Natural killer cell (primary cell): Measurements from ENCODE around the gene DLG1. TPM values are rescaled to one million over a fixed set of nuclear protein-coding genes. Genes with fewer than 3 reads are reported as not detected.

Experiments
- ATAC-seq, 3 donors: fragments of 150-1000 bp in 2 of 3; fragments of 200-7000 bp in 1 of 3; cut with Tn5 transposase; 1 replicate in 1 of 3; 2 replicates in 2 of 3; pipeline ENCODE4 v1.10.0; 2021; ENCODE audit warnings: mild to moderate bottlenecking in 2 of 3, moderate library complexity in 2 of 3
- DNase-seq, 2 donors: peaks; one replicate each; pipeline versions ENCODE4 v3.0.0 to v3.0.0-alpha.2; 2013 to 2021; ENCODE audit warnings: mixed read lengths in 1 of 2
- H3K27ac ChIP-seq: one replicate; pipeline ENCODE4 v1.5.1; 2013; ENCODE audit warnings: mild to moderate bottlenecking, low read length
- H3K27me3 ChIP-seq: one replicate; pipeline ENCODE4 v1.6.1; 2013; ENCODE audit warnings: low read length; ENCODE audit not compliant: control insufficient read depth, insufficient read depth
- H3K36me3 ChIP-seq: one replicate; pipeline ENCODE4 v1.6.1; 2013; ENCODE audit warnings: low read length; ENCODE audit not compliant: control insufficient read depth, insufficient read depth
- H3K4me1 ChIP-seq: one replicate; pipeline ENCODE4 v1.6.1; 2013; ENCODE audit warnings: low read length; ENCODE audit not compliant: control insufficient read depth, insufficient read depth
- H3K4me3 ChIP-seq: one replicate; pipeline ENCODE4 v1.5.1; 2013; ENCODE audit warnings: low read length
- H3K9me3 ChIP-seq: one replicate; pipeline ENCODE4 v1.6.1; 2013; ENCODE audit warnings: low read length; ENCODE audit not compliant: control insufficient read depth, insufficient read depth
- H3K27ac Mint-ChIP-seq, 2 donors: one replicate each; pipeline ENCODE4 v1.8.0; 2022; ENCODE audit warnings: mild to moderate bottlenecking in 2 of 2, mixed read lengths in 2 of 2, moderate library complexity in 1 of 2
- H3K27me3 Mint-ChIP-seq, 2 donors: one replicate each; pipeline ENCODE4 v1.8.0; 2022; ENCODE audit warnings: low read depth in 2 of 2, mixed read lengths in 2 of 2
- H3K36me3 Mint-ChIP-seq: one replicate; pipeline ENCODE4 v1.8.0; 2022; ENCODE audit warnings: mixed read lengths
- H3K4me1 Mint-ChIP-seq, 2 donors: one replicate each; pipeline ENCODE4 v1.8.0; 2022; ENCODE audit warnings: mixed read lengths in 2 of 2
- H3K4me3 Mint-ChIP-seq: one replicate; pipeline ENCODE4 v1.8.0; 2022; ENCODE audit warnings: mild to moderate bottlenecking, moderate library complexity, mixed read lengths
- H3K9me3 Mint-ChIP-seq, 2 donors: one replicate each; pipeline ENCODE4 v1.8.0; 2022; ENCODE audit warnings: mixed read lengths in 2 of 2
- CTCF ChIP-seq: fragments of 200-600 bp; IDR thresholded peaks from one replicate; pipeline ENCODE4 v1.8.0; 2022; ENCODE audit warnings: antibody characterized with exemption
- WGBS: methylation state at CpG from one replicate; pipeline ENCODE4 v1.1.7; 2013; ENCODE audit warnings: missing lambda C conversion rate; ENCODE audit not compliant: insufficient coverage; 5-methylcytosine and 5-hydroxymethylcytosine counted together
- intact Hi-C: fragments of 100-400 bp; cut with micrococcal nuclease; formaldehyde crosslinking; loops from one replicate; pipeline ENCODE4 v1.14.2; 2022
- total RNA-seq, 4 donors: library from RNA; stranded (reverse); fragments of 120-200 nt in 1 of 4; gene quantifications; one replicate each; pipeline versions ENCODE4 v1.2.3 to v1.2.4, GENCODE V29; 2013 to 2022

DLG1 gene
- total RNA-seq, 3 donors from 2014 or later (not counting 1 experiment from before 2014, with no cell fraction given) = 82.0 to 91.8 (median 89.0) TPM

GRCh38 chr3:197292648-197293047 lies 5.8 kb downstream of the DLG1 start:
- no peaks in the 10 kb centered on the region for H3K9me3 Mint-ChIP-seq
- no peak overlapping the region for H3K27ac ChIP-seq
- intact Hi-C loops = no loop called here
- H3K27me3 ChIP-seq = no peaks in the 10 kb centered on the region
- H3K36me3 Mint-ChIP-seq = no peaks in the 10 kb centered on the region
- peaks cover 6% of the 10 kb centered on the region for H3K4me1 ChIP-seq
- TF ChIP-seq CTCF = no peak
- H3K4me1 Mint-ChIP-seq = peaks cover 40 to 41% of the 10 kb centered on the region in 2 donors
- H3K4me3 ChIP-seq = no peak overlapping the region
- H3K27me3 Mint-ChIP-seq = no peaks in the 10 kb centered on the region
- WGBS = 100% methylated on average over 1 of the region's 1 CpG
- no peaks in the 10 kb centered on the region for H3K9me3 ChIP-seq
- H3K4me3 Mint-ChIP-seq = no peak overlapping the region
- ATAC-seq (no peak), DNase-seq (no peak)
- peaks cover 21% of the 10 kb centered on the region for H3K36me3 ChIP-seq
- H3K27ac Mint-ChIP-seq = peak overlapping the region; percentile 39 to 47

- H3K27ac ChIP-seq = no peak overlapping the region
- intact Hi-C loops = no loop called here
- Mint-ChIP-seq H3K9me3 (no peaks in the 10 kb centered on the region), H3K4me3 (peak overlapping the region; percentile 7), H3K27ac (peak overlapping the region; percentile 39 to 47), H3K27me3 (no peaks in the 10 kb centered on the region), H3K36me3 (no peaks in the 10 kb centered on the region), H3K4me1 (peaks cover 36 to 38% of the 10 kb centered on the region in 2 donors)
- peaks cover 21% of the 10 kb centered on the region for H3K36me3 ChIP-seq
- ATAC-seq (peak; percentile 34 to 72 (median 67)), DNase-seq (no peak)
- WGBS = 82% methylated on average over 7 of the region's 8 CpGs
- no peaks in the 10 kb centered on the region for H3K9me3 ChIP-seq
- no peaks in the 10 kb centered on the region for H3K27me3 ChIP-seq
- H3K4me1 ChIP-seq = peaks cover 3% of the 10 kb centered on the region
- no peak for TF ChIP-seq CTCF
- H3K4me3 ChIP-seq = no peak overlapping the region
Observed at GRCh38 chr3:197292083-197292646, 6.2 kb downstream of the DLG1 start.

- peaks cover 7% of the 10 kb centered on the region for H3K36me3 Mint-ChIP-seq
Observed at GRCh38 chr3:197289726-197290125, 8.7 kb downstream of the DLG1 start.

More at GRCh38 chr3:197289726-197290125, 8.7 kb downstream of the DLG1 start:
- intact Hi-C loops = no loop called here
- H3K9me3 ChIP-seq = no peaks in the 10 kb centered on the region
- no peak overlapping the region for H3K27ac ChIP-seq
- H3K36me3 ChIP-seq = peaks cover 16% of the 10 kb centered on the region
- no peaks in the 10 kb centered on the region for H3K9me3 Mint-ChIP-seq
- TF ChIP-seq CTCF = no peak
- DNase-seq (no peak), ATAC-seq (no peak)
- peaks cover 34 to 45% of the 10 kb centered on the region in 2 donors for H3K4me1 Mint-ChIP-seq
- no peaks in the 10 kb centered on the region for H3K27me3 Mint-ChIP-seq
- H3K27ac Mint-ChIP-seq = no peak overlapping the region
- H3K27me3 ChIP-seq = no peaks in the 10 kb centered on the region
- no peak overlapping the region for H3K4me3 Mint-ChIP-seq
- H3K4me1 ChIP-seq = no peaks in the 10 kb centered on the region
- H3K4me3 ChIP-seq = no peak overlapping the region
